ENCODE data around the gene SRPX. TPM values are rescaled to one million over a fixed set of nuclear protein-coding genes. Genes with fewer than 3 reads are reported as not detected.

Gene SRPX
- total RNA-seq, 4 donors from 2014 or later: 14.2 to 26.4 (median 22.1) TPM

- Histone ChIP-seq H3K4me3 (no peak overlapping the region), H3K36me3 (no peaks in the 10 kb centered on the region), H3K4me1 (no peaks in the 10 kb centered on the region), H3K9me3 (no peaks in the 10 kb centered on the region), H3K27ac (no peak overlapping the region), H3K27me3 (no peaks in the 10 kb centered on the region)
- no peak for TF ChIP-seq POLR2A (IDR thresholded peaks at IDR 0.05)
- TF ChIP-seq CTCF (IDR thresholded peaks at IDR 0.05): no peak
- no peak for DNase-seq
Observed at GRCh38 chrX:38112566-38112965, 108.1 kb downstream of the SRPX start.

GRCh38 chrX:38111196-38111595 lies 109.5 kb downstream of the SRPX start:
- no peak for TF ChIP-seq CTCF (IDR thresholded peaks at IDR 0.05)
- TF ChIP-seq POLR2A (IDR thresholded peaks at IDR 0.05): no peak
- Histone ChIP-seq H3K27me3 (no peaks in the 10 kb centered on the region), H3K36me3 (no peaks in the 10 kb centered on the region), H3K4me3 (no peak overlapping the region), H3K27ac (no peak overlapping the region), H3K4me1 (no peaks in the 10 kb centered on the region), H3K9me3 (no peaks in the 10 kb centered on the region)
- DNase-seq: no peak

- no peaks in the 10 kb centered on the region for H3K4me1 ChIP-seq
- H3K4me3 ChIP-seq: no peak overlapping the region
- H3K27me3 ChIP-seq: no peaks in the 10 kb centered on the region
- H3K36me3 ChIP-seq: no peaks in the 10 kb centered on the region
- no peak overlapping the region for H3K27ac ChIP-seq
- no peak for DNase-seq
- no peaks in the 10 kb centered on the region for H3K9me3 ChIP-seq
- no peak for TF ChIP-seq POLR2A (IDR thresholded peaks at IDR 0.05)
- no peak for TF ChIP-seq CTCF (IDR thresholded peaks at IDR 0.05)
Observed at GRCh38 chrX:38110231-38110630, 110.4 kb downstream of the SRPX start.

DNA sequence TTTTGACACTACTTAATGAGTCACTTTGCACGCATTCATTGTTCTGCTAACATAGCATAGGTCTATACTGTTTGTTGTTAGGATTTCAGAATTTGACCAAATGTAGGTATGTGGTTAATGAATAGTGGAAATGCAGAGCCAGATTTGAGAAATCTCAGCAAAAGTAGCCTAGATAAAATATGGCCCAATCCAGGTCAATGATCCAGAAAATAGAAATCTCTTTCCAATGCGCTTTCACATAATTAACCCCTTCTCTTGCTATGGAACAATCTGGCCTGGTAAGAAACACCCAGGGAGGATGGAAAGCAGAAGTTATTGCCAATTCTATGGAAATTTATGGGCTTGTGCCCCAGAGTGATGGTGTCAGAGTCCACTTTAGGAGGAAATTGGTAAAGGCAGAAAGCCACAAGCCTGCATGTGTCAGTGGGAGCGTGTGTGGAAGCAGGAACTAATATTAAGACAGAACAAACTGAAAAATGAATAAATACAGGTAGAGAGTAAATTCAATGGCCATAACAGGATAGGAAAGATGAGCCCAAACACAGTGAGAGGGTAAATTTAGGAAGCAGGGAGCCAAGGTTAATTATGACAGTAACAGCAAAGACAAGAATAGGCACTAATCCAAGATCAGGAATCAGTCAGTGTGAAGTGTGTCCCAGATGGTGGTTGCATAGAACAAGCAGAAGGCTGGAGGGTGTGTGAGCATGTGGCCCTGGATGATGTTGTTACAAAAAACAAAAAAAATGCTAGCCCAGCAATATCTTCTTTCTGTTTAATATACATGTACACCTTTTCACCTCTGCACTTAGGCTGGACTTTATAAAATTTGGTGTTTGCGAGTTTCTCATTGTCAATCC lies 111.4 kb downstream of the SRPX start:
- DNase-seq: no peak
- H3K27ac ChIP-seq: no peak overlapping the region
- H3K36me3 ChIP-seq: no peaks in the 10 kb centered on the region
- H3K4me1 ChIP-seq: no peaks in the 10 kb centered on the region
- H3K9me3 ChIP-seq: no peaks in the 10 kb centered on the region
- no peaks in the 10 kb centered on the region for H3K27me3 ChIP-seq
- H3K4me3 ChIP-seq: no peak overlapping the region
- TF ChIP-seq CTCF (IDR thresholded peaks at IDR 0.05) (no peak), POLR2A (IDR thresholded peaks at IDR 0.05) (no peak)

DNA sequence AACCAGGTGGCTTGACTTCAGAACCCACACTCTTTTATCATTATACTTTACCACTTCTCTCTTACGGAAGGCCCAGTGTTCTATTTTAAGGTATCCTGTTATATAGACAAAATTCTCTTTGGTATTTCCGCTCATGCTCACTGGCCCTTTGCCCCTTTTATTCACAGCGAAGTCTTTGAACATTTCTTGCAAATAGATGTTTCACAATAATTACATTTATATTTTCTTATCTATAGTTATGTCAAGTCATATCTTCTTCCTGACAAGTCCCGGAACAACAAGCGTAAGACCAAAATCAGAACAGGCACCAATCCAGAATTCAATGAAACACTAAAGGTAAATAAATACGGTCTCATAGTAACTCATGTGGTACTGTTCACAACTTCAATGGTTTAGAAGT lies 112.3 kb downstream of the SRPX start:
- H3K36me3 ChIP-seq: no peaks in the 10 kb centered on the region
- TF ChIP-seq CTCF (IDR thresholded peaks at IDR 0.05) (no peak), POLR2A (IDR thresholded peaks at IDR 0.05) (no peak)
- DNase-seq: no peak

More for the DNA sequence above, 112.3 kb downstream of the SRPX start:
- H3K27me3 ChIP-seq: no peaks in the 10 kb centered on the region
- H3K9me3 ChIP-seq: no peaks in the 10 kb centered on the region
- H3K4me3 ChIP-seq: no peak overlapping the region
- H3K27ac ChIP-seq: no peak overlapping the region
- H3K4me1 ChIP-seq: no peaks in the 10 kb centered on the region

Data from Peyer's patch (tissue), 4 donors.